Cardiac fibroblast (primary cell): ENCODE results near the gene ITLN1.

Experiments
- DNase-seq, 2 donors: peaks; one replicate each; pipeline versions ENCODE4 v3.0.0 to v3.0.0-alpha.2; 2010; ENCODE audit warnings: low read depth in 2 of 2
- H3K4me3 ChIP-seq, 2 donors: replicated peaks in 1 of 2; 1 replicate in 1 of 2; 2 replicates in 1 of 2; pipeline ENCODE4 v1.5.1; 2011; ENCODE audit warnings: low read depth in 2 of 2, low read length in 2 of 2, mild to moderate bottlenecking in 2 of 2, moderate library complexity in 1 of 2
- TF ChIP-seq, protein P1 (sequence below): IDR thresholded peaks from one replicate; pipeline ENCODE4 v1.5.1; 2011; ENCODE audit warnings: low read depth, mild to moderate bottlenecking, low read length, inconsistent platforms

The ITLN1 gene

DNA sequence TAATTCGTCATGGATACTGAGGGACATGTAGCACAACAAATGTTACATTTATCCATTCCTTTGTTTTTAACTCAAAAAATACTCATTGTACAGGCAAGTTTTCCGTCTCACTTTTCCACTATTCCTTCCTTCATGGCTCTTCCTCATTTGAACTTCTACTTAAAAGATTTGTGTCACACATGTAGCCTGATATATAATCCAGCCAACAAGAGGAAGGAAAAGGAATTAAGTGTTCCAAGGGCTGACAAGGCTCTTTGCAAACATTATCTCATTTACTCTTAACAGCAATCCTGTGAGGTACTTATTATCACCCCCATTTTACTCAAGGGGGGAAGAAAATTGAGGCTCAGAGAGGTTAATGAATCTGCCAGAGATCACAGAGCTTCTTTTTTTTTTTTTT is 45.2 kb downstream of the ITLN1 start:
- DNase-seq = no peak
- TF ChIP-seq, protein P1, sequence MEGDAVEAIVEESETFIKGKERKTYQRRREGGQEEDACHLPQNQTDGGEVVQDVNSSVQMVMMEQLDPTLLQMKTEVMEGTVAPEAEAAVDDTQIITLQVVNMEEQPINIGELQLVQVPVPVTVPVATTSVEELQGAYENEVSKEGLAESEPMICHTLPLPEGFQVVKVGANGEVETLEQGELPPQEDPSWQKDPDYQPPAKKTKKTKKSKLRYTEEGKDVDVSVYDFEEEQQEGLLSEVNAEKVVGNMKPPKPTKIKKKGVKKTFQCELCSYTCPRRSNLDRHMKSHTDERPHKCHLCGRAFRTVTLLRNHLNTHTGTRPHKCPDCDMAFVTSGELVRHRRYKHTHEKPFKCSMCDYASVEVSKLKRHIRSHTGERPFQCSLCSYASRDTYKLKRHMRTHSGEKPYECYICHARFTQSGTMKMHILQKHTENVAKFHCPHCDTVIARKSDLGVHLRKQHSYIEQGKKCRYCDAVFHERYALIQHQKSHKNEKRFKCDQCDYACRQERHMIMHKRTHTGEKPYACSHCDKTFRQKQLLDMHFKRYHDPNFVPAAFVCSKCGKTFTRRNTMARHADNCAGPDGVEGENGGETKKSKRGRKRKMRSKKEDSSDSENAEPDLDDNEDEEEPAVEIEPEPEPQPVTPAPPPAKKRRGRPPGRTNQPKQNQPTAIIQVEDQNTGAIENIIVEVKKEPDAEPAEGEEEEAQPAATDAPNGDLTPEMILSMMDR = no peak
- H3K4me3 ChIP-seq = no peak overlapping the region

DNA sequence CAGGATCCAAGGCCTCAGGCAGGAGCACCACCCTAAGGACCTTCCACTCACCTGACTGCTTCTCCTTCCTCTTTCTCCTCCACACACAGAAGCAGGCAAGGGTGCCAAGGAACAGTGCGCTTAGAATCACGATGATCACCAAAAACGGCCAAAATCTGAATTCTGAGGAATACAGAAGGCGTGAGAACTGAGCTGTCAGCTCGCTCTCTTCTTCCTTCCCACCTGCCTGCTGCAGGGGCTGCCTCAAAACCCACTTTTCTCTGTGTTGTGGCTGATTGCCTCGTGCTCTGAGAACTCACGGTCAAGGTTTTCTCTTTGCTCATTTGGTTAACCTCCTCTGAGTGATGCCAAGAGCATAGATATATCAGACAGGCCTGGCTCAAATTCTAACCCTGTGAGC is 46.1 kb downstream of the ITLN1 start:
- DNase-seq = no peak
- TF ChIP-seq, protein P1 = no peak
- H3K4me3 ChIP-seq = no peak overlapping the region

DNA sequence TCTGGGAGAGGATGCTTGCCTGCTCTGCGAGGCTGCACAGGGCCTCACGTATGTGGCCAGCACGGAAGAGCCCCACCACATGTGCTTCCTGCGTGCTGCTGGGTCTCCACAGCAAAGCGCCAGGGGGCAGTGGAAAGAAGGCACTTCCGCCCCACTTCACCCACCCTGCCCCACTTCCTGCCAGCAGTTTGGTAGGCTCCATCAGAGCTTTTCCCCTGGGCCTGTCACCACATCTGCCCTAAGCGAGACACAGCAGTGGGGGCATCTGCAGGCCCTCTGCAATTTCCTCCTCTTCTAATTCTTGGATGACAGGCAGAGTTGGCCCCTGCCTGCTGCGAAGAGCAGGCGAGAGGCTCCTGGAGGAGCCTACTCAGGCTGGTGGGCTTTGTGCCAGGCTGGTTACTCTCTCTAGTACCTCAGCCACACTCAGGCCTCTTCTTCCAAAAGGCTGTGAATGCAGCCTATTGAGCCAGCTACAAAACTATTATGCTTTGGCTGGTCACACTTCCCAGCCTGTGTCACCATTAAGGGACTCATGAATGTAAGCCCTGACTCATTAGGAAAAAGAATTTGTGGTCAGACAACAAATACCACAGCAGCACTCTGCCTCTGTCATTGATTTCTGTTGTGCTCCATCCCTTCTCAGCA is 47.3 kb downstream of the ITLN1 start:
- TF ChIP-seq, protein P1 = no peak
- DNase-seq = peak in 1 of 2 donors; percentile 8
- no peak overlapping the region for H3K4me3 ChIP-seq

- H3K4me3 ChIP-seq = no peak overlapping the region
- DNase-seq = peak in 1 of 2 donors; percentile 66
- TF ChIP-seq, protein P1 = no peak
These were observed 47.9 kb downstream of the ITLN1 start for GRCh38 chr1:160836981-160837557.

DNA sequence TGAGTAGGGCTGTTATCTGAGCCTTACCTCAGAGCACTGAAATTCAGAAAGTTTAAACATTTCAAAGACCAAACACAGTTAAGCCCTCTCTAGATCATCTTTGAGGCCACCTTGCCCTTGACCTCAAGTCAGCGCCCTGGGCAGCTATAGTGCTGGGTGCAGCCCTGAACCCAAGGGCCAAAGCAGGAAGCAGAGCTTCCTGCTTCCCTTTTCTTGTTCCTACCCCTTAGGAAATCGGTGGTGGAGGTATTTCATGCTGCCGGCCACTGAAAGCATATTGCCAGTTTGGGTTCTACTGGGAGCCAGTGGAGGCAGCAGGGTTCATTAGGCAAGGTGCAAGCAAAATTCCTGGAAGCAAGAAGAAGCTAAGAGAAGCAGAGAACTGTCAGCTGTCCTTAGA is 48.4 kb downstream of the ITLN1 start:
- TF ChIP-seq, protein P1 = no peak
- H3K4me3 ChIP-seq = no peak overlapping the region
- DNase-seq = no peak

- TF ChIP-seq, protein P1 = no peak
- no peak for DNase-seq
- H3K4me3 ChIP-seq = no peak overlapping the region
These were observed 49.2 kb downstream of the ITLN1 start for GRCh38 chr1:160835751-160836150.
